SKM-1 treated with dmso at 0.1 percent for 144 hours (cell line): ENCODE measurements around the gene SLC5A11.
A peak's percentile ranks its signal among the peaks of the same experiment; 100 is the strongest.
"Not testable (repeated sequence)": the region's sequence is repeated elsewhere in the genome, so short reads cannot be mapped to it uniquely, and the experiment has no call there.

Source experiments
- DNase-seq: peaks from one replicate; lab custom pipeline; 2025; ENCODE audit not compliant: unreplicated experiment; lab: John Stamatoyannopoulos, UW

SLC5A11 gene

DNA sequence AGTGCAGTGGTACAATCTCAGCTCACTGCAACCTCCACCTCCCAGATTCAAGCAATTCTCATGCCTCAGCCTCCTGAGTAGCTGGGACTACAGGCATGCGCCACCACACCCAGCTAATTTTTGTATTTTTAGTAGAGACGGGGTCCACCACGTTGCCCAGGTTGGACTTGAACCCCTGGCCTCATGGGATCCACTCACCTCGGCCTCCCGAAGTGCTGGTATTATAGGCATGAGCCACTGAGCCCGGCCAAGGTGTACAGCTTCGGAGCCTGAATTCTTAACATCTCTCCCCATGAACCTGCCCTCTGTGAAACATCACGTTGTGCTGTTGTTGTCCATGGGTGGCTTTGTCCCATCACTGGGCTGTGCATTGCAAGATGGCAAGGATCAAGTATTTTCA is 11.1 kb downstream of the SLC5A11 start:
- not testable (repeated sequence) for DNase-seq

DNA sequence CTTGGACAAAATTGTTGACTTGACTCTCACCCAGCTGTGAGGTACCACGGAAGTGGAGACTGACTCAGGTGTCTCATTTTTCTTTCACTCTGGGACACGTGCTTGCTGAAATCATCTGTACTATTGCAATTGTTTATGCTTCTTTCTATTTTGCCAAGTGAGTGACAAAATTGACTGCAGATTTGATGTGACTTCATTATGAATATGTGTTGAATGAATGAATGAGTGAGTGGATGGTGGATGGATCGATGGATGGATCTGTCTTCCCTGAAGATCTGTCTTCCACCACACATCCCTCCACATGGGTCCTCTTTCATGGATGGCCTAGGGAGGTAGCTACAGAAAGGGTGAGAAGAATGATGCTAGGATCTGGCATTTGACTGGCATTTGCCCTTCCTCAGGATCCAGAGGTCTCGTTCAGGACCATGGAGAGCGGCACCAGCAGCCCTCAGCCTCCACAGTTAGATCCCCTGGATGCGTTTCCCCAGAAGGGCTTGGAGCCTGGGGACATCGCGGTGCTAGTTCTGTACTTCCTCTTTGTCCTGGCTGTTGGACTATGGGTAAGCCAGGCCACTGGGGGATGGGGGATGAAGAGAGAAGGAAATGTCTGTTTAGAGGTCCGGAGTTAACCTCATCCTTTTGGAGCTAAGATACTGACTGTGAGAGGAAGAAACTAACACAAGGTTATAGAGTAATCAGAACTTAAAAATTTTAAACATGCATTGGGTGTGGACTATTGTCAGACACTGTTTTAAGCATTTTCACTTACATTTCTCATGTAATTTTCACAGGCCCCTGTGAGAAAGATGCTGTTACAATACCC is 12.7 kb downstream of the SLC5A11 start:
- DNase-seq: peak; percentile 7

DNA sequence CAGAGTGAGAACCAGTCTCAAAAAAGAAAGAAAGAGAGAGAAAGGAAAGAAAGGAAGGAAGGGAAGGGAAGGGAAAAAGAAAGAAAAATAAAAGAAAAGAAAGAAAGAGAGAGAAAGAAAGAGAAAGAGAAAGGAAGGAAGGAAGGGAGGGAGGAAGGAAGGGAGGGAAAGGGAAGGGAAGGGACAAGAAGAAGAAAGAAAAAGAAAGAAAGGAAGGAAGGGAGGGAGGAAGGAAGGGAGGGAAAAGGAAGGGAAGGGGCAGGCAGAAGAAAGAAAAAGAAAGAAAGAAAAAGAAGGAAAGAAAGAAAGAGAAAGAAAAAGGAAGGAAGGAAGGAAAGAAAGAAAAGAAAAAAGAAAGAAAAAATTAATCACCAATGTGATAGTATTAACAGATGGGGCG is 15.7 kb downstream of the SLC5A11 start:
- DNase-seq: no peak

DNA sequence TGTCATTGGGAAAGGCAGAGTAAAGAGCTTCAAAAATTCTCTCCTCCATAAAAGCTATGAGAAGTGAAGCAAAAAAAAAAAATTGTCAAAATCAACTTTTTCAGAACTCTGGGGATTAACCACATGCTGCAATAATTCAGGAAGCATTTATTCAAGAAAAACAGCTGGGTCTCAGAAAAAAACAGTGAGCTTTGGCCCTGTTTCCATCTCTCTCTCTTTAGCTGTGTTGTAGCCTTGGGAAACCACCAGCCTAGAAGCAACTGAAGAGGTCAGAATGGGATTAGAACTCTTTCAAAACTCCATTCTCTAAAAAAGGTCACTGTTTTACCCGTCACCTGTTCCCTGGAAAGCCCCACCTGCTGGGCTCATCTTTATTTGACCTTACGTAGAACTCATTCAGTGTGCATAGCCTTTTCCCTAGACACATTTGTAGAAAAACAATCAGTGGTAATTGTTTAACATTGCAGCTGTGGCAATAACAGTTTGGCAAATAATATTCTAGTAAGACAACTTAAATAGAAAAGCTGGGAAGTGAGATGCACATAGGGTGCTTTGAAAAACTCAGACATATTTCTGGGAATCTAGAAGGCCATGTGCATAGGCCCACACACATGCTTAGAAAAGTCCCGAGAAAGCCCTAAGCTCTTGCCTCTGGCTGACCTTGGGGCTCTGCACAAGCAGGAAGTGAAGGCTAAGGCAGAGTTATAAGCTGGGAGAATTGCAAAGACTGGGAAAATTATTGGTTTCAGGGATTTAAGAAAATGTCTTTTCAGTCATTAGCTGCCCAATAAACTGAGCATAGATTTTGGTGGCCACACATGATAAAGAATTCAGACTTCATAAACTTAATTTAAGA is 18.0 kb downstream of the SLC5A11 start:
- DNase-seq: no peak

DNA sequence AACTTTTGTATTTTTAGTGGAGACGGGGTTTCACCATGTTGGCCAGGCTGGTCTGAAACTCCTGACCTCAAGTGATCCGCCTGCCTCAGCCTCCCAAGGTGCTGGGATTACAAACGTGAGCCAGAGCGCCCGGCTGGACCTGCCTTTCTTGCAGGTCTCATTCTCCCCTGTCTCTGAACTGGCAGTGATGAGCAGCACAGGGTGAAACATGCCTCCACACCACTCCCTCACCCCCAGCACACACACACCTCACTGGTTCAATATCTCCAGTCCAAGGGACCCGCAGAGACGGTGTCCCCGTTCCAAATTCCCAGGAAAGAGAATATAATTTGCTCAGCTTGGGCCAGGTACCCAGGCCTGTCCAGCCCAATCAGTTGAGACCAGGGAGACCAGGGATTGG is 23.3 kb downstream of the SLC5A11 start:
- DNase-seq: no peak

DNA sequence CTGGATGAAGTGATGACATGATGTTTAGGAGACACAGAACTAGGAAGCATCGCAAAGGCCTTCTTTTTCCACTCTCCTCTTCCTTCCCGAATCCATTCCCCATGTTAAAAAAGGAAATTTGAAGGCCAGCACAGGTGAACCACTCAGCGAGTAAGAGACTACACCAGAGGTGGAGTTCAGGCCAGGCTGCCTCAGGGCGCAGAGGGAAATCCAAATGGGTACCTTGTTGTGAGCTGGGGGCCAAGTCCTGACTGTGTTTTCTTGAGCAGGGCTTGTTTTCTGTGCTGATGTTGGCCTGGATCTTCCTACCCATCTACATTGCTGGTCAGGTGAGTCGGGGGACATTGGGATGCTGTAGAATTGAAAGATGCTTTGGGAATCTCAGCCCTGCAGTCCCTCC is 26.1 kb downstream of the SLC5A11 start:
- DNase-seq: no peak

- DNase-seq: no peak
These were observed 27.3 kb downstream of the SLC5A11 start for GRCh38 chr16:24873028-24873427.

- DNase-seq: no peak
These were observed 29.7 kb downstream of the SLC5A11 start for GRCh38 chr16:24875466-24875865.

DNA sequence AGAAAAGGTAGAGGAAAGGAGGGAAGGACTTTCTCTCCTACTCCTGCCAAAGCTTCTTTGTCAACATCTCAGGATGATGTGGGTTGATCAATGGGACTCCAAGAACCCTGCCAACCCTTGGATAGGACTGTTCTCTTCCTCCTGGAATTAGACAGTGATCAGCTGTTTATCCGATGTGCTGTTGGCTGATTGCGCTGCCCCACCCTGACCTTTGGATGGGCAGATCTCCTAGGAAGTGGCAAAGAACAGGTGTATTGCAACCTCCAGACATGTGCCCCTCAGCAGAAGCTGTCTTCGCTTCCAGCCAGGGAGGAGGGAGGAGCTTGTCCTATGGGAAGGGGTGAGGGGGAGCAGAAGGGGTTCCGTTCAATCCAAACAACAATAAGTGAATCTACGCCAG is 30.5 kb downstream of the SLC5A11 start:
- no peak for DNase-seq

DNA sequence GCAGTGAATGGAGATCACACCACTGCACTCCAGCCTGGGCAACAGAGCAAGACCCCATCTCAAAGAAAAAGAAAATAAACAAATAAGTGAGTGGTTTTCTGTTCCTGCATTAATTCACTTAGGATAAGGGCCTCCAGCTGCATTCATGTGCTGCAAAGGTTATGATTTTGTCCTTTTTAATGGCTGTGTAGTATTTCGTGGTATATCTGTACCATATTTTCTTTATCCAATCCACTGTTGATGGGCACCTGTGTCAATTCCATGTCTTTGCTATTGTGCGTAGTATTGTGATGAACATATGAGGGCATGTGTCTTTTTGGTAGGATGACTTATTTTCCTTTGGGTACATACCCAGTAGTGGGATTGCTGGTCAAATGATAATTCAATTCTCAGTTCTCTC is 33.9 kb downstream of the SLC5A11 start:
- DNase-seq: no peak

DNA sequence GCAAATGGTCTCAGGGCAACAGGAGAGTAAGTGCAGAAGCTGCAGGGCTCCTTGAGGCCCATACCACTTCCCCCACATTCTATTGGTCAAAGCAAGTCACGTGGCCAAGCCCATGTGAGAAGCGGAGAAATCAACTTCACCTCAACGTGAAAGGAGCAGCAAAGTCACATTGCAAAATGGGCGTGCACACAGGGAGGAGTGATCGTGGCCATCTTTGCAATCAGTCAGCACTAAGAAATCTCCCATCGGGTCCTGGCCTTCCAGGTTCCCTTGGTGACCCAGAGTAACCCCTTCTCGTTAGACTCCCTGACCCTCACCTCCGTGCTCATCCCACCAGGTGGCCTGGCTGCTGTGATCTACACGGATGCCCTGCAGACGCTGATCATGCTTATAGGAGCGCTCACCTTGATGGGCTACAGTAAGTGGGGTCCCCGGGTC is 38.0 kb downstream of the SLC5A11 start:
- no peak for DNase-seq

DNA sequence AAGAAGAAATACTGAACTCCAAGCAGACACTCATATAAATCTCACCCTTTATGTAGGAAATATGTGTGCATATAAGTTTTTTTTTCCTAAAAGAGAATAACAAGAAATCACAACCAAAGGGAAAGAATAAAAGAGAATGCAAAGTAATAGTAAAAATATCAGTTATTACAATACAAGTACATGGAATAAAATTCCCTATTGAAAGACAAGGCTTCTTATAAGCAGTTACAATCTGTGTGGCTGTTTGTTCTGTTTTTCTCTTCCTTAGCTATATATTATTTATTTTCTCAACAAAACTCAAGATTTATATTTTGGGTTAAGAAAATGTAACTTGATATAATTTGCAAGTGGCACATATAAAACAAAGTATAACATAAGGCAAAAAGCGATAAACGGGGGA is 41.7 kb downstream of the SLC5A11 start:
- DNase-seq: no peak

DNA sequence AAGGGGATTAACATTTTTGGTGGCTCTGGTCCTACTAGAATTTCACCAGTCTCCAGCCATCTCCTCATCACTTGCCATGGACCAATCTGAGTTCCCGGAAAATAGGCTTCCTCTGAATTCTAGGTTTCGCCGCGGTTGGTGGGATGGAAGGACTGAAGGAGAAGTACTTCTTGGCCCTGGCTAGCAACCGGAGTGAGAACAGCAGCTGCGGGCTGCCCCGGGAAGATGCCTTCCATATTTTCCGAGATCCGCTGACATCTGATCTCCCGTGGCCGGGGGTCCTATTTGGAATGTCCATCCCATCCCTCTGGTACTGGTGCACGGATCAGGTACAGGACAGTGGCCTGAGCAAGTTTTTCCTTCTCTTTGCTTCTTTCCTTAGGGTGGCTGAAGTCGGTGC is 45.0 kb downstream of the SLC5A11 start:
- no peak for DNase-seq

- DNase-seq: no peak
These were observed 50.7 kb downstream of the SLC5A11 start for GRCh38 chr16:24896439-24896838.

DNA sequence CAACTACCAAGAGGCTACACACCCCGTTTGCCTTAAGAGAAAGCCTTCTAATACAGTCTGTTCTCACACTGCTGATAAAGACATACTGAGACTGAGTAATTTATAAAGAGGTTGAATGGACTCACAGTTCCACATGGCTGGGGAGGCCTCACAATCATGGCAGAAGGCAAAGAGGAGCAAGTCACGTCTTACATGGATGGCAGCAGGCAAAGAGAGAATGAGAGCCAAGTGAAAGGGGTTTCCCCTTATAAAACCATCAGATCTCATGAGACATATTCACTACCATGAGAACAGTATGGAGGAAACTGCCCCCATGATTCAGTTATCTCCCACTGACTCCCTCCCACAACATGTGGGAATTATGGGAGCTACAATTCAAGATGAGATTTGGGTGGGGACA is 51.8 kb downstream of the SLC5A11 start:
- DNase-seq: not testable (repeated sequence)

DNA sequence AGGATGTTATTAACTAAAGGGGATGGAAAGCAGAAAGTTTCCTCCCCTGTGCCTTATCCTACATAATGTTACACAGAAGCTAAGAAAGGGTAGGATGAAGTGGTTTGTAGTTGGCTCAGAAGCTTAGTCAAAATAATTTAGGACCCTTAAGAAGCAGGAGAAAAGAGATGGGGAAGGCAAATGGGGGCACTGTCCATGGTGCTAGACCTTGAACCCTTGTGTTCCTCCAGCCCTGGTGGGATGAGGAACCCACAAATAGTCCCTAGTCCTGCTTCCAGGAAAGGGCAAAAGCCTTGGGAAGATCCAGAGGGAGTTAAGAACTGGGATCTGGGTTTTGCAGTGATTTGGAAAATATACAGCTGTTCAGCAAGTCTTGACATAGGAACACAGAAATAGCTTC is 54.5 kb downstream of the SLC5A11 start:
- DNase-seq: no peak

GRCh38 chr16:24906199-24906808 is 60.5 kb downstream of the SLC5A11 start:
- DNase-seq: no peak

DNA sequence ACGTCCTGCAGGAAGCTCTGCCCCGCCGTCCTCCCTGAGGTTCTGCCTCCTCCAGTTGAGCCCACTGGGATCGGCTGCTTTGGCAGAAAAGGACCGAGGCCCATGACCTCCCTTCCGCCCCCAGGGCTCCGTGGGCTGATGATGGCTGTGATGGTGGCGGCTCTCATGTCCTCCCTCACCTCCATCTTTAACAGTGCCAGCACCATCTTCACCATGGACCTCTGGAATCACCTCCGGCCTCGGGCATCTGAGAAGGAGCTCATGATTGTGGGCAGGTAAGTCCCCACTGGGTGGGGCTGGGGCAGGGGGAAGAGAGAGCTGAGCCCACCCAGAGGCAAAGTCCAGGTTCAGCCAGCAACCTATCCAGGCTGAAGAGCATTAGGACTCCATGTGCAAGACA is 61.1 kb downstream of the SLC5A11 start:
- no peak for DNase-seq

DNA sequence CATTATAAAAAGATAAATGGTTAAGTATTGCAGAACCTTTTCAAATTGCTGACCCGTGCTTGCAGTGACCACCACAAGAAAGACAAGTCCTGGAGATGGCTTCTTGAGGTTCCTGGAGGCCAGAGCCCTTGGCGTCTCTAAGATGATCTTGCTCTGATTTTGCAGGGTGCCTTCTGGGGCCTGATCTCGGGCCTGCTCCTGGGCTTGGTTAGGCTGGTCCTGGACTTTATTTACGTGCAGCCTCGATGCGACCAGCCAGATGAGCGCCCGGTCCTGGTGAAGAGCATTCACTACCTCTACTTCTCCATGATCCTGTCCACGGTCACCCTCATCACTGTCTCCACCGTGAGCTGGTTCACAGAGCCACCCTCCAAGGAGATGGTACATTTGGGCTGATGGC is 63.0 kb downstream of the SLC5A11 start:
- no peak for DNase-seq

- no peak for DNase-seq
These were observed 64.1 kb downstream of the SLC5A11 start for GRCh38 chr16:24909856-24910255.

DNA sequence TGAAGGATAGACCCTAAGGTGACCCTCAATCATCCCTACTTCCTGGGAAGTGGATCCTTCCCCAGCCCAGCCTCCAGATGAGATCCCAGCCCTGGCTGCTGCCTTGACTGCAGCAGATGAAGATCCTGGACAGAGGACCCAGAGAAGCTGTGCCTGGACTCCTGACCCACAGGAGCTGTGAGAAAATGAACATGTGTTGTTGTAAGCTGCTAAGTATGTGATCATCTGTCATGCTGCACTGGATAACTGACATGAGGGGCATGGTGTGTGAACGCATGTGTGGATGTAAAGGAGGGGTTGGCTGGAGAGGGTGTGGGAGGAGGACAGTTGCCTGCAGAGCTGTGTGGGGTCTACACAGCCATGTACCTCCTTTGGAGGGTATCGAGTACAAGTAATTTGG is 69.3 kb downstream of the SLC5A11 start:
- no peak for DNase-seq

GRCh38 chr16:24915576-24915975 is 69.8 kb downstream of the SLC5A11 start:
- DNase-seq: no peak
